Esophagus squamous epithelium (tissue), 5 donors: Measurements from ENCODE around the gene OR1L8. TPM values are rescaled to one million over a fixed set of nuclear protein-coding genes. Genes with fewer than 3 reads are reported as not detected.

Experiments
- DNase-seq: peaks from one replicate; lab custom pipeline; 2025; lab: John Stamatoyannopoulos, UW
- H3K27ac ChIP-seq, 4 donors: fragments of 200-600 bp; sonication (generic); one replicate each; pipeline ENCODE4 v1.5.1; 2016 to 2019; ENCODE audit warnings: mild to moderate bottlenecking in 1 of 4
- H3K27me3 ChIP-seq, 4 donors: fragments of 200-600 bp; sonication (generic); 1 replicate in 3 of 4; 2 replicates in 1 of 4; pipeline versions ENCODE4 v1.5.1 to v1.6.0; 2017 to 2021; ENCODE audit warnings: antibody characterized with exemption in 1 of 4
- H3K36me3 ChIP-seq, 3 donors: fragments of 200-600 bp; sonication (generic); one replicate each; pipeline ENCODE4 v1.5.1; 2016 to 2019
- H3K4me1 ChIP-seq, 3 donors: fragments of 200-600 bp; sonication (generic); one replicate each; pipeline ENCODE4 v1.5.1; 2017 to 2019
- H3K4me3 ChIP-seq, 4 donors: fragments of 200-600 bp; sonication (generic); 1 replicate in 3 of 4; 2 replicates in 1 of 4; pipeline ENCODE4 v1.5.1; 2016 to 2019; ENCODE audit warnings: mild to moderate bottlenecking in 2 of 4, moderate library complexity in 1 of 4
- H3K9me3 ChIP-seq, 3 donors: fragments of 200-600 bp; sonication (generic); one replicate each; pipeline ENCODE4 v1.5.1; 2016 to 2019
- POLR2A ChIP-seq, 4 donors: fragments of 450-650 bp; IDR thresholded peaks; one replicate each; pipeline ENCODE4 v1.6.1; 2017; ENCODE audit warnings: antibody characterized with exemption in 4 of 4, mild to moderate bottlenecking in 4 of 4, moderate library complexity in 3 of 4
- WGBS, 2 donors: methylation state at CpG; one replicate each; pipeline ENCODE4 v1.1.5; 2018; 5-methylcytosine and 5-hydroxymethylcytosine counted together
- intact Hi-C: fragments of 100-400 bp; cut with DNase I; formaldehyde crosslinking; loops from one replicate; pipeline ENCODE4 v1.15.0; 2022
- total RNA-seq, 4 donors: library from RNA; depleted of rRNA; stranded (reverse); fragments of >200 nt; gene quantifications; one replicate each; pipeline ENCODE4 v1.1.0, GENCODE V29; 2016
- TF ChIP-seq, protein P1 (sequence below), 6 experiments: fragments of 450-650 bp in 4 of 6; fragments of 200-600 bp in 2 of 6; sonication (generic) in 2 of 6; IDR thresholded peaks; one replicate each; pipeline ENCODE4 v1.5.1; 2016 to 2019; ENCODE audit warnings: antibody characterized with exemption in 6 of 6, mild to moderate bottlenecking in 4 of 6, moderate library complexity in 4 of 6
- donor health status: DM: yes; HTN: yes; CAD: no.

Gene OR1L8
- total RNA-seq, 4 donors from 2014 or later: 0.38 TPM; not detected in 3

DNA sequence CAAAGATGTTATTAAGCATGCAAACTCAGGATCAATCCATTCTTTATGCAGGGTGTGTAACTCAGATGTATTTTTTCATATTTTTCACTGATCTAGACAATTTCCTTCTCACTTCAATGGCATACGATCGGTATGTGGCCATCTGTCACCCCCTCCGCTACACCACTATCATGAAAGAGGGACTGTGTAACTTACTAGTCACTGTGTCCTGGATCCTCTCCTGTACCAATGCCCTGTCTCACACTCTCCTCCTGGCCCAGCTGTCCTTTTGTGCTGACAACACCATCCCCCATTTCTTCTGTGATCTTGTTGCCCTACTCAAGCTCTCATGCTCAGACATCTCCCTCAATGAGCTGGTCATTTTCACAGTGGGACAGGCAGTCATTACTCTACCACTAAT is 63.8 kb downstream of the OR1L8 start:
- no peak overlapping the region for H3K4me3 ChIP-seq
- no peak overlapping the region for H3K27ac ChIP-seq
- 88 to 97% methylated on average over 3 of the region's 3 CpGs for WGBS, 2 donors
- no peaks in the 10 kb centered on the region for H3K9me3 ChIP-seq
- H3K4me1 ChIP-seq: no peaks in the 10 kb centered on the region
- no peak for TF ChIP-seq POLR2A (IDR thresholded peaks at IDR 0.05)
- TF ChIP-seq, protein P1, sequence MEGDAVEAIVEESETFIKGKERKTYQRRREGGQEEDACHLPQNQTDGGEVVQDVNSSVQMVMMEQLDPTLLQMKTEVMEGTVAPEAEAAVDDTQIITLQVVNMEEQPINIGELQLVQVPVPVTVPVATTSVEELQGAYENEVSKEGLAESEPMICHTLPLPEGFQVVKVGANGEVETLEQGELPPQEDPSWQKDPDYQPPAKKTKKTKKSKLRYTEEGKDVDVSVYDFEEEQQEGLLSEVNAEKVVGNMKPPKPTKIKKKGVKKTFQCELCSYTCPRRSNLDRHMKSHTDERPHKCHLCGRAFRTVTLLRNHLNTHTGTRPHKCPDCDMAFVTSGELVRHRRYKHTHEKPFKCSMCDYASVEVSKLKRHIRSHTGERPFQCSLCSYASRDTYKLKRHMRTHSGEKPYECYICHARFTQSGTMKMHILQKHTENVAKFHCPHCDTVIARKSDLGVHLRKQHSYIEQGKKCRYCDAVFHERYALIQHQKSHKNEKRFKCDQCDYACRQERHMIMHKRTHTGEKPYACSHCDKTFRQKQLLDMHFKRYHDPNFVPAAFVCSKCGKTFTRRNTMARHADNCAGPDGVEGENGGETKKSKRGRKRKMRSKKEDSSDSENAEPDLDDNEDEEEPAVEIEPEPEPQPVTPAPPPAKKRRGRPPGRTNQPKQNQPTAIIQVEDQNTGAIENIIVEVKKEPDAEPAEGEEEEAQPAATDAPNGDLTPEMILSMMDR (IDR thresholded peaks at IDR 0.05): no peak
- no peaks in the 10 kb centered on the region for H3K36me3 ChIP-seq
- DNase-seq: no peak
- H3K27me3 ChIP-seq: no peaks in the 10 kb centered on the region
- intact Hi-C loops: no loop called here

DNA sequence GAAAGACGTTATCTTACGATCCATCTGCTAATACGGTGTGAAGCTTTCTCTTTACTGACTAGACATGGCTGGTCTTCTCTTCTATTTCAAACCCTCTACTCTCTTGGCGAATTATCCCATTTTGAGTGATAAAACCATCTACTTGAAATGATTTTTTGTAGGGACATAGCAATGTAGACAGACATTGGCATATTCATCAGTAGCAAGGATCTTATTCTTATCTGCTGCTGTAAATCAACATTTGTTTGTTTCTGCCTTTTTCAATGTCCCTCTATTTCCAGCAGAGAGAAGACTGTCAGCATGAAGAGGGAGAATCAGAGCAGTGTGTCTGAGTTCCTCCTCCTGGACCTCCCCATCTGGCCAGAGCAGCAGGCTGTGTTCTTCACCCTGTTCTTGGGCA is 64.3 kb downstream of the OR1L8 start, which contains the start of gene OR1J4:
Gene OR1J4, plus strand, starts transcription at position 301 of the 400 bp plus-strand sequence. Its CDS starts 0 bp downstream, at position 301.
- 73% methylated on average over 4 of the region's 4 CpGs for WGBS, 2 donors
- H3K9me3 ChIP-seq: no peaks in the 10 kb centered on the region
- no peaks in the 10 kb centered on the region for H3K27me3 ChIP-seq
- intact Hi-C loops: no loop called here
- TF ChIP-seq, protein P1 (IDR thresholded peaks at IDR 0.05): no peak
- no peak for TF ChIP-seq POLR2A (IDR thresholded peaks at IDR 0.05)
- no peak within 1 kb of the TSS for H3K27ac ChIP-seq
- DNase-seq: no peak
- no peaks in the 10 kb centered on the region for H3K4me1 ChIP-seq
- no peaks in the 10 kb centered on the region for H3K36me3 ChIP-seq
- H3K4me3 ChIP-seq: no peak within 1 kb of the TSS

DNA sequence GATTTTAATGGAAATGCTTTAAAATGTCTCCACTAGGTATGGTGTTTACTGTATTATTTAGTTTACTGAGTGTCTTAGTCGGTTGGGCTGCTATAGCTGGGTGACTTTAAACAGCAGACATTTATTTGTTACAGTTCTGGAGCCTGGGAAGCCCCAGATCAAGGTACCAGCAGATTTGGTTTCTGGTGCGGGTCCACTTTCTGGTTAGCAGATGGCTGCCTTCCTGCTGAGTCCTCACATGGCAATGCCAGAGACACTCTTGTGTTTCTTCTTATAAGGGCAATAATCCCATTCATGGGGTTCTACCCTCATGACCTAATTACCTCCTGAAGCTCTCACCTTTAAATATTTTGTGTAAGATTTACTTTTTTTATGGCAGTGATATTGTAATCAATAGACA is 65.0 kb downstream of the OR1L8 start:
- Histone ChIP-seq H3K27me3 (no peaks in the 10 kb centered on the region), H3K36me3 (no peaks in the 10 kb centered on the region), H3K27ac (no peak overlapping the region), H3K4me1 (no peaks in the 10 kb centered on the region), H3K4me3 (no peak overlapping the region), H3K9me3 (no peaks in the 10 kb centered on the region)
- TF ChIP-seq, protein P1 (IDR thresholded peaks at IDR 0.05): no peak
- TF ChIP-seq POLR2A (IDR thresholded peaks at IDR 0.05): no peak
- no peak for DNase-seq
- intact Hi-C loops: no loop called here
- WGBS, 2 donors: 49 to 54% methylated on average over 2 of the region's 2 CpGs

Other genes starting within 250 kb of the OR1L8 start
- 10 to 100 TPM; 15.6 to 36.1 (median 30.3) TPM for gene PTGS1, start 212.4 kb downstream of the OR1L8 start, total RNA-seq
- not detected for gene OR1J1, start 105.5 kb downstream of the OR1L8 start, total RNA-seq
- gene OR1J2, start 72.6 kb downstream of the OR1L8 start, total RNA-seq: not detected
- gene OR1J4, start 64.2 kb downstream of the OR1L8 start, total RNA-seq: not detected
- gene OR1N1, start 56.1 kb downstream of the OR1L8 start, total RNA-seq: not detected
- gene OR1N2, start 30.3 kb downstream of the OR1L8 start, total RNA-seq: under 1 TPM in 1 of 4 donors, not detected in 3; 0.38 TPM
- gene OR1Q1, start 31.4 kb upstream of the OR1L8 start, total RNA-seq: not detected
- not detected for gene OR1B1, start 74.2 kb upstream of the OR1L8 start, total RNA-seq
- gene OR1L1, start 78.3 kb upstream of the OR1L8 start, total RNA-seq: not detected
- gene OR1L3, start 91.7 kb upstream of the OR1L8 start, total RNA-seq: not detected
- not detected for gene OR1L4, start 140.6 kb upstream of the OR1L8 start, total RNA-seq
- not detected for gene OR1L6, start 158.9 kb upstream of the OR1L8 start, total RNA-seq
- gene OR5C1, start 205.5 kb upstream of the OR1L8 start, total RNA-seq: not detected
- gene OR1K1, start 216.7 kb upstream of the OR1L8 start, total RNA-seq: not detected
- 10 to 100 TPM in 3 of 4 donors, 1 to 10 TPM in 1; 9.7 to 17.0 (median 14.3) TPM for gene PDCL, start 245.2 kb upstream of the OR1L8 start, total RNA-seq